Measurements from ENCODE around the gene NR1H3.

GRCh38 chr11:47233051-47233450 is 24.7 kb upstream of the NR1H3 start:
- no peak for TF ChIP-seq POLR2AphosphoS5 (IDR thresholded peaks at IDR 0.05; ENCODE audit: low read depth, low read length)
- no peak for TF ChIP-seq TAF1 (IDR thresholded peaks at IDR 0.05; ENCODE audit: borderline replicate concordance, low read depth, low read length)
- TF ChIP-seq POLR2A (IDR thresholded peaks at IDR 0.05; ENCODE audit: low read depth, low read length), result no peak

Data from GM12892 (cell line).